GM18951 (cell line): ENCODE data around the gene TUBA3D.
"Not testable (repeated sequence)": the region's sequence is repeated elsewhere in the genome, so short reads cannot be mapped to it uniquely, and the experiment has no call there.

Experiments
- POLR2A ChIP-seq: IDR thresholded peaks from 4 replicates; pipeline ENCODE4 v1.6.1; 2011; ENCODE audit warnings: mild to moderate bottlenecking; ENCODE audit not compliant: insufficient read length, insufficient read depth; ENCODE audit errors: extremely low read depth
- in situ Hi-C: fragments of 300-500 bp; cut with MboI; formaldehyde crosslinking; loops from one replicate; pipeline ENCODE4 v1.12.0; 2022; ENCODE audit warnings: low sequenced_read_pairs, mixed read lengths, inconsistent platforms; ENCODE audit not compliant: unreplicated experiment

TUBA3D gene

GRCh38 chr2:131521961-131522781 is 46.3 kb downstream of the TUBA3D start:
- in situ Hi-C loops = no loop called here
- TF ChIP-seq POLR2A = no peak

- in situ Hi-C loops = not testable (repeated sequence)
These were observed 49.3 kb downstream of the TUBA3D start for GRCh38 chr2:131525256-131525655.

- in situ Hi-C loops = not testable (repeated sequence)
These were observed 51.4 kb downstream of the TUBA3D start, which contains the start of gene CCDC74A for GRCh38 chr2:131527131-131528001. CCDC74A (plus strand) TSS chr2:131527888; CDS start chr2:131527971, 83 bp downstream.

- in situ Hi-C loops = not testable (repeated sequence)
These were observed 53.3 kb downstream of the TUBA3D start for GRCh38 chr2:131528981-131529863.

GRCh38 chr2:131529864-131530445 is 54.0 kb downstream of the TUBA3D start:
- in situ Hi-C loops = not testable (repeated sequence)

- in situ Hi-C loops = not testable (repeated sequence)
These were observed 54.9 kb downstream of the TUBA3D start for GRCh38 chr2:131530626-131531344.

- in situ Hi-C loops = not testable (repeated sequence)
These were observed 55.7 kb downstream of the TUBA3D start for GRCh38 chr2:131531547-131532185.
